Measurements from ENCODE around the gene SYP.
"Not testable (repeated sequence)": the region's sequence is repeated elsewhere in the genome, so short reads cannot be mapped to it uniquely, and the experiment has no call there.

The SYP gene

GRCh38 chrX:49189606-49190005, 10.4 kb downstream of the SYP start:
- no peak for DNase-seq (ENCODE audit: low read depth in 3 of 3)

DNA sequence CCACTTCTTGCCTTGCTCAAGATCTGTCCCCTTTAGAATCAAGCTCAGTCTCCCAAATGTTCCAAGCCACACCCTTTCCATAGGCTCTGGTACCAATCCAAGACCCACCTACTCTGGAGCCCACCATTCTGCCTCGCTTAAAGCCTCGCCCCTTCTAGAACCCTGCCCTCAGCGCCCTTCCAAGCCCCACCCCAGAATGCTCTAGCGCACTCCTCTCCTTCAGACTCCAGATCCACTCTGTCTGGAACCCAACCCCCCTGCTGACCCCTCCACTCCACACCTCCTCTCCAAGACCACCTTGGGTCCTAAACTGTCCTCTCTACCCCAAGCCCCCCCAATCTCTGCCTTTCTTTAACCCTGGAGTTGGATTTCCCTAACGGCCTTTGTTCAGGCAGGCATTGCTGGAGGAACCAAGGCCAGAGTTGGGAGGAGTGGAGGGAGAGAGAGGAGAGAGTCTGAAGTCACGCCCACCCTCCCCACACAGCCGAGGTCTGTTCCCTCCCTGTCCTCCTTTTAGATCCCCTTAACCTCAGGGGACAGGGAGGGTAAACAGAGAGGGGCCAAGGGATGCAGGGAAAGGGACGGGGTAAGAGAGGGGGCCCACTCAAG, 11.4 kb downstream of the SYP start:
- no peak for DNase-seq (ENCODE audit: low read depth in 3 of 3)

DNA sequence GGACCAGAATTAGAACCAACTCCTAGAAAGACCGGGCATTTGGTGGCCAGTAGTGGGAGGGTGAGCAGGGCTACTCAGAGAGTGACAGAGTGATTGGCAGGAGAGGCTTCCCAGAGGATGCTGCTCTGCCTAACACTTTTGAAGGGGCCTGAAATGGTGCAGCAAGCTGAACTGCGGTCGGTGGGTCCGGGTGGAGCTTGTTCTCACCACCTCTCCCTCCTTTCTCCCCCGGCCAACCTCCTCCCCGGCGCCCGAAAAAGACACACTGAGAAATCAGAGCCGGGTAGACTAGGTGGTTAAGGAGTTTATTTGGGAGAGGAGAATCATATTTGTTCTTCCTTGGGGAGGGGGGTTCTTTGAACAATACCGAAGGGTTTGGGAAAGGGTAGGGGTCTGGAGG, 12.5 kb downstream of the SYP start:
- no peak for DNase-seq (ENCODE audit: low read depth in 3 of 3)

GRCh38 chrX:49187028-49187394, 13.0 kb downstream of the SYP start:
- DNase-seq (ENCODE audit: low read depth in 3 of 3), result no peak

- peak; percentile 35 to 75 (median 43) for DNase-seq (ENCODE audit: low read depth in 3 of 3)
Observed at GRCh38 chrX:49186125-49187027, 13.6 kb downstream of the SYP start, which contains the start of gene PRICKLE3. Gene PRICKLE3 (minus strand): TSS chrX:49186373. CDS start chrX:49186297, 76 bp downstream.

DNA sequence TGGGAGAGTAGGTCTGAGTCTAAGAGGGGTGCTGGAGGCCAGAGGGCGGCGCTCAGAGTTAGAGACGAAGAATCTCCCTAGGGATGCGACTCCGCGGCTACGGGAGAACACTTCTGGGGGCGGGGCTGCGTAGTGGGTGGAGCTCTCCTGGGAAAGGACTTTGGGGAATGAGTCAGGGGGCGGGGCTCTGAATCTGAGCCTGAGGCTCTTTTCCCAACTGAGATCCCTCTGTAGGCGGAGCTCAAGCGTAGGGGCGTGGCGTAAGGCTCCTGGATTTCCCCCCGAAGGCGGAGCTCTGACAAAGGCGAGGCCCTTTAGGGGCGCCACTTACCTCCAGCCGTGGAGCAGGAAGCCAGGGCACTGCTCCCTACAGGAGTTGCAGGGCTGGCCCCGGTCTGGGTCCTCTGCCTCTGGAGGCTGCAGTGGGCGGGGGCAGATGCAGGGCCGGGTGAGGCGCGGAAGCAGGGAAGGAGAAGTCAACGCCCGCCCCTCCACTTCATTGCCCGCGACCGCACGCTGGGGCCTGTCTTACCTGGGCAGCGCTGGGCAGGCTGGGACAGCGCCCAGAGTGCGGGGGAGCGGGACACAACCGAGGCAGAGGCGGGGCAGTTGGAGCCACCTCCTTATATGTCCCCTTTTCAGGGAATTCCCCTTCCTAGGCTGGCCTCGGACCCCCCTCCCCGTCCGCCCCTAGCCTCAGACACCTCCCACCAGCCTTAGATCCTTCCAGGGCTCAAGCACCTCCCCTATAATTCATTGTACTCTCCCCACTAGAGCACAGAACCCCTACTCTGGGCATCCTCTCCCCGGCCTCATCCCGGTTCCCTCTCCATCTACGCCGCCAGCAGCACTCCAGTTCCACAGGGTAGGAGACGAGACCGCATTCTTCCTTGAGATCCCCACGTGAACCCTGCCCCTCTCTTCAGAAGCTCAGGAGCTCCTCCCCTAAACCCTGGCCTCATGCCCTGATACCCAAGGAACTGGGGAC, 15.4 kb downstream of the SYP start:
- peak in 1 of 3 experiments; percentile 48 for DNase-seq (ENCODE audit: low read depth in 3 of 3)

DNA sequence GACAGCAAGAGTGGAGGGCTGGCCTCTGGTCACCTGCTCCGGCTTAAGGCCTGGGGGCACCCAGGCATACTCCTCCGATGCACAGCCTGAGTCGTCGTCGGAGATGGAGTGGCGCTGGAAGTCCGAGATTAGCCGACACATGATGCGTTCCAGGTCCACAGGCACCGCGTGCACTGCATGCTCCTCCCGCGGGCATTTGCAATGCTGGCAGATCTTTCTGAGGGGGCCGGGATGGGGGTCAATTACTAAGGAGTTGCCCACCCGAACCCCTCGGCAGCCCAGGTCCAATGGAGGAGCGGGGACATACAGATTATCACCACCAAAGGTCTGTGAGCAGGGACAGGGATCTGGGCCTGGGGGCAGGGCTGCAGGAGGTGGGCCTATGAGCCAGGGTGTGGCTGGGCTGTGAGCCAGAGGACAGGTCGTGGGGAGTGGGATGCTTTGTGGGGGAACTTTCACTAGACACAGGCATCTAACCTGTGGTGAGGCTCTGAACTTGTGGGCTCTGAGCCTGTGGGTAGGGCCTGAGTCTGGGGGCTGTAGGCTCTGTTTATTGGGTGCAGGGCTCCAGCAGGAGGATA, 16.2 kb downstream of the SYP start:
- DNase-seq (ENCODE audit: low read depth in 3 of 3), result no peak

GRCh38 chrX:49179358-49179757, 20.6 kb downstream of the SYP start:
- DNase-seq (ENCODE audit: low read depth in 3 of 3), result no peak

DNA sequence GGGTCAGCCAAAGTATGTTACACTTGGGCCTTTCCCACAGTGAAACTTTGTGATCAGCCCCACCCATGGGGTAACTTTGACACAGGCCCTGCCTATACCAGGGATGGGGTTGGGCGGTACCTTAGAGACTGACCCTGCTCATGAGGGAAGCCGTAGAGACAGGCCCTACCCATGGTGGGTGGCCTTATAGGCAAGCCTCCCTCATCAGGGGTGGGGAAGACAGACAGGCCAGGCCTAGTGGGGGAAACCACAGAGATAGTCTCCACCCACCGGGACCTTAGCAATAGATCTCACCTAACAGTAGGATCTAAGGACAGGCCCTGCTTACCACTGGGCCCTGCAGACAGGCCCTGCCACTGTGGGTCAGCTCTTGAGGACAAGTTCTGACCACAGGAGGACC, 21.5 kb downstream of the SYP start:
- DNase-seq (ENCODE audit: low read depth in 3 of 3), result no peak

- DNase-seq (ENCODE audit: low read depth in 3 of 3), result no peak
Observed at GRCh38 chrX:49177873-49178480, 22.0 kb downstream of the SYP start.

- DNase-seq (ENCODE audit: low read depth in 3 of 3), result no peak
Observed at GRCh38 chrX:49177338-49177833, 22.6 kb downstream of the SYP start.

- DNase-seq (ENCODE audit: low read depth in 3 of 3), result no peak
Observed at GRCh38 chrX:49176421-49177326, 23.3 kb downstream of the SYP start.

DNA sequence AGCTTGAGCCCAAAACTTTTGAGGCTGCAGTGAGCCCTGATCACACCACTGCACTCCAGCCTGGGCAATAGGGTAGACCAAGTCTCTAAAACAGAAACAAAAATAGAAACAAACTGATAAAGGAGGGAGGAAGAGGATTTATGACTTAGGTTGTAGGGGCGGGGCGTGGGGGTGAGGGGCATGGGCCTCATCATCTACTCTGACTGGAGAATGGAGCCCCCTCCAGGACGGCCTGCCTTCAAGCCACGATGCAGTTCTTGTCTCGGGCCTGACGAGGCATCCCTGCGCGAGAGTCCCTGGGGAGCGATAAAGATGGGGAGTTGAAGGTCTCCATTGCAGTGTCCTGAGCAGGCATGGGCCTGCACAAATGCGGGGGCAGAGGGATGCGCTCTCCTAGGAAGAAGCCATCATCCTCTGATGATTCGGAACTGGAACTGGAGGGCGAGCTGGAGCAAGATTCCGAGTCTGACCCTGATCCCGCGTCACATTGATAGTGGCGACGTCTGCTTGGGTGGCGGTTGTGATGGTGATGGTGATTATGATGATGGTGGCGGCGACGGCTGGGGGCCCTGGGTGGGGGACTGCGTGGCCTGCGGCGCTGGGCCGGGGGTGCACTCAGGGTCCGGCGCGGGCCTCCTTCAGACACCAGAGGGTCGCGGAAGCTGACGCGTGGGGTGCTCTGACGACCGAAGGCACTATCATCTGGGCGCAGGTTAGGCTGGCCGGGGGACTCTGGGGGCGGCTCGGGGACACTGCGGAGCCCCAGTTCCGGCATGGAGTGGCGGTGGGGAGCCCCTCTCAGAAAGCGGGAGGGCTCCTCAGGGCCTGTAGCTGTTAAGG, 24.3 kb downstream of the SYP start:
- DNase-seq (ENCODE audit: low read depth in 3 of 3), result no peak

- no peak for DNase-seq (ENCODE audit: low read depth in 3 of 3)
Observed at GRCh38 chrX:49174723-49175122, 25.3 kb downstream of the SYP start.

DNA sequence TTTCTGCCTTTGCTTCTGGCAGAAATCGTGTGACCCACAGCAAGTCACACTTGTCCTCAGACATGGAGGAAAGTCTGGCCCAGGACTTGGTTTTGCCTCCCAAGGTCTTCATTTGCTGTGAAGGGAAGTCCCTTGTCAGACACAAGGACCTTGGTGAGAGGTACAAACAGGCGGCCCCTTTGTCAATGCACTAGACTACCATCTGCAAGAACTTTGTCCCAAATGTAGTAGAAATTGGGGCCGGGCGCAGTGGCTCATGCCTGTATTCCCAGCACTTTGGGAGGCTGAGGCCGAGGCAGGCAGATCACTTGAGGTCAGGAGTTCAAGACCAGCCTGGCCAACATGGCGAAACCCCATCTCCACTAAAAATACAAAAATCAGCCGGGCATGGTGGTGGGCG, 26.4 kb downstream of the SYP start:
- DNase-seq (ENCODE audit: low read depth in 3 of 3), result not testable (repeated sequence)

GRCh38 chrX:49172280-49172780, 27.7 kb downstream of the SYP start:
- peak; percentile 34 to 76 (median 42) for DNase-seq (ENCODE audit: low read depth in 3 of 3)

- peak; percentile 52 to 75 (median 56) for DNase-seq (ENCODE audit: low read depth in 3 of 3)
Observed at GRCh38 chrX:49171752-49172279, 28.2 kb downstream of the SYP start, which contains the start of gene PLP2. Gene PLP2 (plus strand): TSS chrX:49171898. CDS start chrX:49172001, 103 bp downstream.

DNA sequence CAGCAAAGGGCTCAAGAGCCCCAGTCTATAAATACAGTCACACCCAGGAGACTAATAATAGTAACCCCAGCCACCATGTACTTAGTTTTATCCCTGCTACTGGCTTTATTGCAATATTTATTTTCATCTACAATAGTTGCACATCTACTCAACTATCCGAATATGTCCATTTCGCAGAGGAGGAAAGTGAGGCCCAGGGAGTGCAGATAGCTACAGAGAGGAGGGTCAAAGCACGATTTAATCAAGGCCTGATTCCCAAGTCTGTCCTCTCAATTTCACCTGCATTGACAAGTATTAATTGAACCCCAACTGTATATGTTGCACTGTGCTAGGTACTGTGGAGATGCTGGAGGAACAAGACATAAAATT, 32.3 kb downstream of the SYP start:
- no peak for DNase-seq (ENCODE audit: low read depth in 3 of 3)

Data from stimulated activated CD4-positive, alpha-beta T cell treated with anti-CD3 and anti-CD28 coated beads, TNF-alpha, amount 100 ng/mL, for 24 hours (primary cell).